HG03520 (cell line): ENCODE data around the gene LCT.
A peak's percentile ranks its signal among the peaks of the same experiment; 100 is the strongest.
"Not testable (repeated sequence)": the region's sequence is repeated elsewhere in the genome, so short reads cannot be mapped to it uniquely, and the experiment has no call there.

Source experiments
- ATAC-seq: cut with Tn5 transposase; IDR thresholded peaks from one replicate; pipeline ENCODE4 v1.9.1; 2021; ENCODE audit warnings: mild to moderate bottlenecking, moderate library complexity; ENCODE audit not compliant: unreplicated experiment

LCT gene

DNA sequence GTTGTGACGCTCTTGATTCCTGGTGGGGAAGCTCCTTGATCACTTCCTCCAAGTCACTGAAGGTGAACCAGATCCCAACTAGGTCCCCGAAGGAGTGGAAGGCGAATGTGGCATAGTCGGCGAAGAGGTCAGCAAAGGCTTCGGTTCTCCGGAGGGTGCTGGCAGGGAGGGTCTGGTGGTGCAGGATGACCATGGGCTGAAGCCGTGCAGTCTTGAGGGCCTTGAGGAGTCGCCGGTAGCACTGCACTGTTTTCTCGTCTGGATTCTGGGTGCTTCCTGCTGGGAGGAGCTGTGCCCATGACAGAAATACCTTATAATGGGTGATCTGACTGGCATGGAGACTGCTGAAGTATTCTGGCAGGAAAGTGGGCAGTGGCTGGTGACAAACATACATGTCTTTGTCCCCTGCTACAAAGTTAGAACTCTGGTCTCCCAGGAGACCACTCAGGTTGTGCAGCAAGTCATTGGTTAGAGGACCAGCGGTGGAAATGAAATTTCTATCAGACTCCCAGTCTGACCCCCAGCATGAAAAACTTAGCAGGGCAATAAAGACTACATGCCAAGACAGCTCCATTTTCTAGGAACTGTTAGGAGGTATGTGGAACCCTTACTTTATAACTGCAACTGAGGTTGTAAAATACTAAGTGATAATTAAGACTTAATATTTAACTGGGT lies at the start of gene LCT:
LCT (minus strand) TSS at position 589 of the 675 bp plus-strand sequence; CDS start at position 574, 15 bp downstream.
- ATAC-seq: no peak

DNA sequence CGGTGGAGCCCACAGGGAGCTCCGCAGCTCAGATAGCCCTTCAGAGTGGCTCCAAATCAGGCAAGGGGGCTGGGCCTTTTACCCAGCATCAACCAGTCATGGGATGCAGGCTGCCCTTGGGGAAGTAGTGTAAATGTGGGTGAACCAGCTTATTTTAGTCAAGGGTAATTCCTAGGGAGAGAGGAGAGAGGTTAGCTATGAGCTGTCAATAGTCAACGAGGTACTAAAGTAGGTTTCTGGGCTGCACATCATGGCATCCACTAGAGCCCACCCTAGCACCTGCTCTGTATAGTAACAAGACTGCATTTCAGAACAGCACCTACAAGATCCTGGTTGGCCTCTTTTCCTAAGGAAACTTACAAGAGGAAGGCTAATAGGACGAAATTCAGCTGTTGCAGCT lies 48.7 kb upstream of the LCT start:
- ATAC-seq: no peak

DNA sequence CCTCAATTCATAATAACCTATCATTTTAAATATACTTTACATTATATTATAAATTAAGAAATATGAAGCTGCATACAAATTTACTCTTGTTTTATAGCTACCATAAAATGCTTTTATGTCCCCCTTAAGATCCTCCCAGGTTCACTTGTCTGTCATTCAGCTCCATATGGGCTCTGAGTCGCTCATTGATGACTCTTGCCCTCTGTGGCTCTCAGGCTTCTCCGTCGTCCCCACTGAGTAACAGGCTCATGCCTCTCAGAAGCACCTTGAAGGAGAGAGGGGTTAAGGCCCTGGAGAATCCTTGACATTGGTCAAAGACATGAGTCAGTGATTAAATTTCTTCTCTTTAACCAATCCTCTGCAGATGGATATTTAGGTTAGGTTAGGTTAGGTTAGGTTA lies 45.4 kb upstream of the LCT start:
- ATAC-seq: no peak

DNA sequence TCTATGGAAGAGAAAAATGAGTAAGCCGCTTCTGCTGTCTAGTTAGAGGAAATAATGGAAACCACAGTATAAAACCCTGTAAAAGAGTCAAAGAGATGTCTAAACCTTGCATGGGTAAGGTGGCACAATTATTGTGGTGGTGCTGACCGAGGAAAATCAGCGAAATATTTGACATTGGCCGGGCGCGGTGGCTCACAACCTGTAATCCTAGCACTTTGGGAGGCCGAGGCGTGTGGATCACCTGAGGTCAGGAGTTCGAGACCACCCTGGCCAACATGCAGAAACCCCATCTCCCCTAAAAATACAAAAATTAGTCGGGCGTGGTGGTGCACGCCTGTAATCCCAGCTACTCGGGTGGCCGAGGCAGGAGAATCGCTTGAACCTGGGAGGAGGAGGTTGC lies 39.8 kb upstream of the LCT start:
- ATAC-seq: not testable (repeated sequence)

DNA sequence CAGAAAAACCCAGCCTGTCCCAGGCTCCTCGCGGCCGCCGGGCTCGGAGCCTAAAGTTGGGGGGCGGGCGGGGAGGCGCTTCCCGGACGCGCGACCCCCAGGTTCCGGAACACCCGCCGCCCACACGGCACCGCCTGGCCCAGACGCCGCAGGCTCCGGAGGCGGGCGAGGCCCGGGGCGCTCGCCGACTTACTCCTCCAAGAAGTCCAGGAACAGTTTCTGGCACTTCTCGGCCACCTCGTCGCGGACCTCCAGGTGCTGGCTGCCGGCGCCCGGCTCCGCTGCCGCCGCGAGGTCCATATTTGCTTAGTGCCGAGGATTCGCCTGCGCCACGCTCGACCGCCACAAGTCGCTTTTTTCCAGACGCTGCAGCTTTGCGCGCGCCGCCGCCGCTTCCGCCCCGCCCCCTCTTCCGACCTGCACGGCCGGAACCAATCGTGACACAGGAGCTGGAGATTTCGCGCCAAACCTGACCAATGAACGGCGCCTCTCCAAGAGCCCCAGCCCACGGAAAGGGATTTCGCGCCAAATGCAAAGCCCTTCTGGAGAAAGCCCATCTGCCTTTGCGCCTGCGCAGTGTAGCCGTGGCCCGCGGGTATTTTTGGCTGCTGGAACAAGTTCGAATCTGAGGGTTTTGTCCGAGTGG lies 39.2 kb upstream of the LCT start, which contains the start of gene MCM6:
MCM6 (minus strand) TSS at position 378 of the 646 bp plus-strand sequence; CDS start at position 300, 78 bp downstream.
- ATAC-seq: peak; percentile 90

DNA sequence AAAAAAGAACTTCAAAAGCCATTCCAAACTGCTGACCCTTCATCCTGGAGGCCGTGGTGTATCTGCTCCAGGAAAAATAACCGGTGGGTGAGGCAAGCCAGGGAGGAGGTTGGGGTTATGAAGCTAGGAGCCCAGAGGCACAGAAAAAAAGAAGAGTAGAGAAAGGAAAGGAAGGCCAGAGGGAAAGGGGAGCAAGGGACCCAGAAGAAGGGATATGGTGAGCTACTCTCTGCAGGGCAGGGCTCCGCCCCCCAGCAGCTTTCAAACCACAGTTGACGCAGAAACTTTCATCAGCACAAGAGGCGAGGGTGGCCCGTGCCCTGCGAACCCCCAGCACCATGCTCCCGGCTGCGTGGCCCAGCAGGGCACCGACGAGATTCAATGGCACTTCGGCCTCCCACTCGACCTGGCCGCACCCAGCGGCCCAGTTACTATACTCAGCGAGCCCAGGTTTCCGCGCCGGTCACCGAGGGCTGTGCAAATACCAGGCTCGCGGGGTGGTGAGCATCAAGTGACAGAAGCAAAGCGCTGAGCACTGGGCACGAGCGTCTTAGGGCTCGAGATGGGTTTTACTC lies 38.6 kb upstream of the LCT start:
- peak; percentile 59 for ATAC-seq

DNA sequence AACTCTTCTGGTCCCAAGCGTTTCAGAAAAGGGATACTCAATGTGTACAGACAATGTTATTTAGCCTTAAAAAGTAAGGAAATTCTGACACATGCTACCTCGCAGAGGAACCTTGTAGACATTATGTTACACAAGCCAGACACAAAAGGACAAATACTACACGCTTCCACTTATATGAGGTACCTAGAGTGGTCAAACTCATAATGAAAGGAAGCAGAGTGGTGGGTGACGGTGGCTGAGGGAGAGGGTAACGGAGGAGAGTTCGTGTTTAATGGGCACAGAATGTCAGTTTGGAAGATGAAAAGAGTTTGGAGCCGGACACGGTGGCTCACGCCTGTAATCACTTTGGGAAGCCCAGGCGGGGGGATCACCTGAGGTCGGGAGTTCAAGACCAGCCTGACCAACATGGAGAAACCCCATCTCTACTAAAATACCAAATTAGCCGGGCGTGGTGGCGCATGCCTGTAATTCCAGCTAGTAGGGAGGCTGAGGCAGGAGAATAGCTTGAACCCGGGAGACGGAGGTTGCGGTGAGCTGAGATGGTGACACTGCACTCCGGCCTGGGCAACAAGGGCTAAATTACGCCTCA lies 37.9 kb upstream of the LCT start:
- ATAC-seq: no peak

DNA sequence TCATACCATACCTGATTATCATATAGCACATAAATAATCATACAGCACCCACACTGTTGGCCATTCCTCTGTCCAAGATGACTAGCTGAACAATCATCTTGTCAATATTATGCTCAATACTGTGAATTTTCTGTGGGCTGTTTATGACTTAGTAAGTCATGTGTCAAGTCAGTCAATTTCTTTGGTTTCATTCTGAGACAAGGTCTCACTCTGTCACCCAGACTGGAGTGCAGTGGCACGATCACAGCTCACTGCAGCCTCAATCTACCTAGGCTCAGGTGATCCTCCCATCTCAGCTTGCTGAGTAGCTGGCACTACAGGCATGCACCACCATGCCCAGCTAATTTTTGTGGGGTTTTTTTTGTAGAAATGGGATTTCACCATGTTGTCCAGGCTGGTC lies 33.6 kb upstream of the LCT start:
- ATAC-seq: peak; percentile 74

DNA sequence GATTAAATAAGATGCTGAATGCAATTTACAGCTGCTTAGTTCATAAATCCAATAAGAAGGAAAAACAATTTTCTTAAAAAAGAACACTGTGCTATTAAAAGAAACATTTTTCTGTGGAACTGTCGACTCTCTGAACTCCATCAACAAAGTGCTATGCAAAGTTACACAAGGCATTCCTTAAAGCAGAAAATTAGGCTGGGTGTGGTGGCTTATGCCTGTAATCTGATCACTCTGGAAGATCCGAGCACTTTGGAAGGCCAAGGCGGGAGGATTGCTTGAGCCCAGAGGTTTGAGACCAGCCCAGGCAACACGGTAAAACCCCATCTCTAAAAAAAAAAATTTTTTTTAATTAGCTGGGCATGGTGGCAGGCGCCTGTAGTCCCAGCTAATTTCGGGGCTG lies 26.2 kb upstream of the LCT start:
- ATAC-seq: no peak

DNA sequence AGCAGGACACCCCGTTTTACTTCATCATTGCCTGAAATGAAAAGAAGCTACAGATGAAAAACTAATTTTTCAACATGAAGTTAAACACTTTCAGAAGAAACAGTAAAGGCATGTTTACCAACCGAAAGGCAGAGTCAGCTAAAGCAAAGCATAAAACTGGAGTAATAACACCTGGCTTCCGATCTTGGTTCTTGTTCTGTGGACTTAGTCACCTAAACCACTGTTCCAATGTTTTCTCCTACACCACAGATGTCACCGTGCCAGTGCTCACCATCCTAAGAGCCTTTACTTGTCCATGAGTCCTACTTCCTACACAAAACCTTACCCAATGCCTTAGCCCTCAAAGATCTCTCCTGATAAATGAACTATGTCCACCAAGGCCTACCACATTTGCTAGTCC lies 25.7 kb upstream of the LCT start:
- ATAC-seq: no peak

DNA sequence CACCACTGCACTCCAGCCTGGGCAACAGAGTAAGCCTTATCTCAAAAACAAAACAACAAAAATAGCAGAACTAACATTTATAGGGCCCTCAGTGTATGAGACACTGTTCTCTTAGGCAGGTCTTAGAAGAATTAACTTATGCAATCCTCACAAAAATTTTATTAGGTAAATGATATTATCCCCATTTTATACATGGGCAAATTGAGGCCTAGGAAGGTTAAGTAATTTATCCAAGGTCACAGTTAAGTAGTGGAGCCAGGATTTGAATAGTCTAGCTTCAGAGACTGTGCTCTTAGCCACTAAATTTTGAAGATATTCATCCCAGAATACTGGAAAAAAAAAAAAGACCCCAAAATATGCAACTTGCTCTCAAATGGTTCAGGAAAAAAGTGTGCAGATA lies 16.4 kb upstream of the LCT start:
- ATAC-seq: no peak

DNA sequence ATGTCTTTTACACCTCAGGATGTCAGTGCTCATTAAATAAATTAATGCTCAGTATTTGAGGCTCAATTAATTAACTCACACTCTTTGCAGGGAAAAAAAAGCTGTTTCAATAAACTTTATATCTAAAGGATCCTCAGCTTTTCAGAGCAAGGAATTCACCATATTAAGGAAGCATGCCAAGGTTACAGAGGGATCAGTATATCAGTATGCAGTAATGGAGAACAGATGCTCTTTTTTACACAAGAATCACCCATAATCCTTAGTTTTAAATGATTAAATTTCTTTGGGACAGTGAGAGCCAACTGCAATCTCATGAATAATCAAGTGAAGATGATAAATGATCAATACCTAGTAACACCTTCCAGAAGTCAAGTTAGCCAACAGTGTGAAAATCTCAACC lies 14.9 kb upstream of the LCT start:
- no peak for ATAC-seq

DNA sequence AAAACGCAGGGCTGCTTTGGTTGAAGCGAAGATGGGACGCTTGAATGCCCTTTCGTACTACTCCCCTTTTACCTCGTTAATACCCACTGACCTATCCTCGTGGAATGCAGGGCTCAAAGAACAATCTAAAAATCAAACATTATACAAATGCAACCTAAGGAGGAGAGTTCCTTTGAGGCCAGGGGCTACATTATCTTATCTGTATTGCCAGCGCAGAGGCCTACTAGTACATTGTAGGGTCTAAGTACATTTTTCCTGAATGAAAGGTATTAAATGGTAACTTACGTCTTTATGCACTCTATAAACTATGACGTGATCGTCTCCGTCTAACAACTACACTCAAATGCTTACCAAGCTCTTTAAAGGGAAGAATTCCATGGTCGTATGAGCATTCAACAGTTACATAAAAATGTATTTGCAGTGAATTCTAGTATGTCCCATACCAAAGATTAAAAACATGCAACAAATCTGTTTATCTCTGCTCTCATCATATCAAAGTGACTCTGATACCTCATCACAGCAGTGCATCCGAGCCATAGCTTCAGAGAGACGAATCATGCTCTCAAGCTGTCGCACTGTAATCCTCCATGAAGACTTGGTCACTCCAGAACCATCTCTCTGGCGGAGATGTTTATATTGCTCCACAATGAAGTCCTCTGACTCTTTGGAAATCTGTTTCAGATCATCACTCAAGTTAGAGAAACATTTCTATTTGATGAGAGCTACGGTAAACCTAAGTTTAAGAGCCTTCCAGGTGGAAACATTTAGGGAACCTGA lies 14.1 kb upstream of the LCT start:
- no peak for ATAC-seq

DNA sequence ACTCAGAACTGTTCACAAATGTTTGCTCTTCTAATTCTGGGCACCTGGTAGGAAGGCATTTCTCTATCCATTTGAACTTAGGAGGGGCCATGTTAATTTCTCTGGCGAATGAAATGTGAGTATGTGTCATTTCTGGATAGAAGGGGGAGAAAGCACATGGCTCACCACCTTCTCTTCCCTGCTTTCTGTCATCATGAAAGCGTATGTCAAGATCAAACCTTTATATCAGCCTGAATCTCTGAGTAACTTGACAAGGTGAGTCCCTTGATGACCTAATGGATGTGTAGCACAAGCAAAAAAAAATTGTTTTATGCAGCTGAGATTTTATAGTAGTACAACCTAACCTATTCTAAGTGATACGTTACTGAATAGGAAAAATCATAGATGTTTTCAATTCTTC lies 12.1 kb upstream of the LCT start:
- no peak for ATAC-seq

DNA sequence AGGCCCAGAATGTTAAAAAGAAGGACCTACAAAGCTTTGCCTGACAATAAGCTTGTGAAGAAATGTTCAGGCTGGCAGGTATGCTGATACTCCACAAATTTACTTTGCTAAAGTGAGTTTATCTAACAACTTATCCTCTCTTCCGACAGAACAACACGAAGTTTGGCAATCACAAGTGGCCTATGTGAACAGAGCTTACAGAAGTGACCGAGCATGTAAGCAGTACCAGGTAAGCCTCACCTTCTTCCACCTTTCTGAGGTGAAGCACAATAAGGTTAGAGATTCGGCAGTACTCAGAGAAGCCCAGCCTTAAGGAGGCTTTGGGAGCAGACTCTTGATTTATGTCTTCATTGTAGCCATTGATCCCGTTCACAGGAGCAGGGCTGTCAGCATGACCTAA lies 9.0 kb upstream of the LCT start:
- no peak for ATAC-seq

DNA sequence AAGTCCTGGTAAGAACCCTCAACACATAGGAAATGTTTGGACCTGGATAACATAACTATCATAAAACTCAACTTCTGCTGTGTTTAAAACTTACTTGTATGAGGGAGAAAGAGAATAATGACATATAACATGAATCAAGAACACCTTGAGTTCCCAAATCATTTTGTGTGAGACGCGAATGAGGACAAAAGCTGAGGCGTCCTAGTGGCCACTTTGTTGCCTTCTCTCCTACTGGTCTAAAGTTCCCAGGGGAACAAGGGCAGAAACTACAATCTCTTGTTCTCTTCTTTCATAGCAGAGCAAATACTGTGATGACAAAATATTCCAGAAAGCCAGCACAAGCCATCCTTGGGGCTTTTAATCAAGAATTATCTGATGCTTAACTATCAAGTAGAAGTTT lies 8.3 kb upstream of the LCT start:
- ATAC-seq: no peak

DNA sequence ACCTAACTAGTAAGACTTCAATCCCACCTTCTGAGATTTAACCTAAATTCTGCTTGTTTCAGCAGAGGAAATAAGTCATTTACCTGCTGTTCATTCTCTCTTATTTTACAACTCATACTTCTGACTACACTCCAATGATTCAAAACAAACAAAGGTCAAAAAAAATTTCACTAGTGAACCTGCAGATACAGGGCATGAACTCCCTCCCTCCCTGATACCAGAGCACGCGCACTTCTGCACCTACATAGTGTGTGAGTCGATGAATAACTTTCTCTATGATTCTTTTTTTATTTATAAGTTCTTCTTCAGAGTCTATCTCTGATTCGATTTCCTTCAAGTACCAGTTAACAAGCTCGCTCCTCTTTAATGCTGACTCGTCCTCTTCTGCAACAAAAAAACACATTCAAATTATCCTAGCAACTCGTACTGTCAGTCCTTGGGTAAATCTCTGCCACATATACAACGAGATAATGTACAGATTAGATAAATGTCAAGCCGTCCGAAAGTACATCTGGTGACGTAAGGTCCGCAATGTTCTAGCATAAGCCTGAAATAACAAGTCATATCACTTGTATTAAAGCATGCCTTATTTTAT lies 7.4 kb upstream of the LCT start:
- no peak for ATAC-seq

DNA sequence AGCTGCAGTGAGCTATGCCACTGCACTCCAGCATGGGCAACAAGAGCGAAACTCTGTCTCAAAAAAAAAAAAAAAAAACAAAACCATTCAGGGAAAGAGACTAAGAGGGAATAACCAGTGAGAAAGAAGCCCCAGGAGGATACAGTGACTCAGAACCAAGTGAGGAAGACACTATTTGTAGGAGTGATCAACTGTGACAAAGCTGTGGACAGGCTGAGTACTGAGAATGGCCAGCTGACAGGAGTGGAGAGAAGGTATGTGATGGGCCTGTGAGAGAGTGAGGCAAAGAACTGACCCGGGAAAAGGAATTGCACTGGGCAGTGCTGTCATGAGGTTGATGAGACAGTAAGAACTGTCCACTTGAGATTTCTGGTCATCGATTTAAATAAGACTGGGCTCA lies 6.7 kb upstream of the LCT start:
- no peak for ATAC-seq

DNA sequence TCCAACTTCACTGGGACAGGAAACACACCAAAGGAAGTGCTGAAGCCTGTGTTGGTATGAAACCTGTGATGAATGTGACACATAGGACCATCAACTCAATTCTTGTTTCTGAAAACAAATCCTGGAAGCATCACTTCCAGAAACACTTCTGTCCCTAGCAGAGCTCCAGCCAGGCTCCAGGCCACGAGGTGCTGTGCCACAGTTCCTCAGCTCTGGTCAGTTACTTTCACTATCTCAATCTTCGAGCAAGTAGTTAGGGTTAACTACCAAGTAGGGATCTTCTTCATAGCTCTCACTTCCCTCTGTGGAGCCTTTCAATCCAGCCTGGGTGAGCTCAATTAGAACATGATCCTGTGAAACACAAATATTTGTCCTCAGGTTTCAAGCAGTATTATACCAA lies 3.6 kb upstream of the LCT start:
- no peak for ATAC-seq

DNA sequence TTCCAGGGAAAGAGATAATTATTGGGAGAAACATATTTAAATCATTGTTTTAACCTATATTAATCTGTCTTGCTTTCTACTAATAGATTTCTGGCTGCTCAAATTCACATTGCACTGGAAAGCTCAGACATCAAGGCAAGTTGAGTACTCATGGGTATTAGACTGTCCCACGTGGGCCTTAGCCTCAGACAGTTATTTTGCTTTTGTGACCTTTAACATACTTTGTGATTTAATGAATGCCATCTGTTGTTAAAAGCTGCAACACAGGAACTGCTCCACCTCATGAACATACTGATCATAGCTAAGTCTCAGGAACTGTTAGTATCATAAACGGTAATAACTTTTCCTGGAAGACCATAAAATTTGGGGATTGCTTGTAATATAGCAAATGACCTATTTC lies 2.7 kb upstream of the LCT start:
- ATAC-seq: no peak

DNA sequence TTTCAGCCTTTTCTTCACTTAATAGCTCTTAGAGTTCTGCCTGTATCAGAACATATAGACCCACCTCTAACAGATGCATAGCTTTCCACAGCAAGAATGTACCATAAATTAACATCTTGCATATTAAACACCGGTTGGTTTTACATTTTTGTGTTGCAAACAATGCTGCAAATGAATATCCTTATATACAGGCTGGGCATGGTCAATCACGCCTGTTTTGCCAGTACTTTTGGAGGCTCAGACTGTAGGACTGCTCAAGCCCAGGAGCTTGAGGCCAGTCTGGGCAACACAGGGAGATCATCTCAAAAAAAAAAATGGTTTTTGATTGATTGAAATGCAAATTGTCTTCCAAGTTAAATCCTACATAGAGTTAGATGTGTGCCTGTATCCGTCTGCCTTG lies 1.5 kb upstream of the LCT start:
- ATAC-seq: no peak
